Neural cell (in vitro differentiated cells): ENCODE results near the gene NCAPH2. TPM values are rescaled to one million over a fixed set of nuclear protein-coding genes. Genes with fewer than 3 reads are reported as not detected.

Experiments
- H2AFZ ChIP-seq: fragments of 200-600, 300-800 bp; sonication (generic), shearing (Covaris generic); 2 replicates; pipeline ENCODE4 v1.6.0; 2014; ENCODE audit warnings: low read depth, mild to moderate bottlenecking, antibody characterized with exemption, low read length, moderate library complexity
- H3F3A ChIP-seq: fragments of 200-600 bp; shearing (Covaris generic); 2 replicates; pipeline ENCODE4 v1.6.1; 2016; ENCODE audit warnings: mild to moderate bottlenecking, moderate library complexity, mixed read lengths, antibody characterized with exemption, low read length; ENCODE audit not compliant: insufficient read depth, poor library complexity, severe bottlenecking
- H3K27ac ChIP-seq: fragments of 200-600, 300-800 bp; sonication (generic), shearing (Covaris generic); 2 replicates; pipeline ENCODE4 v1.5.1; 2014; ENCODE audit warnings: mild to moderate bottlenecking, low read length, moderate library complexity
- H3K27me3 ChIP-seq: fragments of 300-800, 200-600 bp; sonication (generic), shearing (Covaris generic); 2 replicates; pipeline ENCODE4 v1.6.0; 2014; ENCODE audit warnings: mild to moderate bottlenecking, low read depth, low read length, moderate library complexity; ENCODE audit not compliant: insufficient read depth
- H3K36me3 ChIP-seq: fragments of 300-800, 200-600 bp; sonication (generic), shearing (Covaris generic); 2 replicates; pipeline ENCODE4 v1.5.1; 2014; ENCODE audit warnings: mild to moderate bottlenecking, antibody characterized with exemption, low read length, moderate library complexity; ENCODE audit not compliant: insufficient read depth
- H3K4me2 ChIP-seq: fragments of 300-800, 200-600 bp; sonication (generic), shearing (Covaris generic); 2 replicates; pipeline ENCODE4 v1.6.0; 2014; ENCODE audit warnings: mild to moderate bottlenecking, low read length
- H3K4me3 ChIP-seq: fragments of 300-800, 200-600 bp; sonication (generic), shearing (Covaris generic); 2 replicates; pipeline ENCODE4 v1.5.1; 2014; ENCODE audit warnings: mild to moderate bottlenecking, low read length, moderate library complexity
- H3K79me2 ChIP-seq: fragments of 200-600 bp; shearing (Covaris generic); replicated peaks from 2 replicates; pipeline ENCODE4 v1.6.0; 2014; ENCODE audit warnings: mild to moderate bottlenecking, low read length, moderate library complexity; ENCODE audit not compliant: insufficient read depth
- H3K9ac ChIP-seq: fragments of 300-800, 200-600 bp; sonication (generic), shearing (Covaris generic); 2 replicates; pipeline ENCODE4 v1.6.1; 2016; ENCODE audit warnings: mild to moderate bottlenecking, low read length, mixed read lengths
- H3K9me2 ChIP-seq: fragments of 200-600 bp; shearing (Covaris generic); 2 replicates; pipeline ENCODE4 v1.6.1; 2016; ENCODE audit warnings: mild to moderate bottlenecking, low read length, mixed read lengths; ENCODE audit not compliant: insufficient read depth
- H3K9me3 ChIP-seq: fragments of 200-600, 300-800 bp; sonication (generic), shearing (Covaris generic); 2 replicates; pipeline ENCODE4 v1.6.1; 2016; ENCODE audit warnings: mild to moderate bottlenecking, mixed run types, low read length, moderate library complexity, mixed read lengths
- H4K20me1 ChIP-seq: fragments of 200-600 bp; shearing (Covaris generic); 2 replicates; pipeline ENCODE4 v1.6.1; 2016; ENCODE audit warnings: mild to moderate bottlenecking, mixed run types; ENCODE audit not compliant: insufficient read depth
- EP300 ChIP-seq: fragments of 450-650 bp; conservative IDR thresholded peaks from 2 replicates; pipeline ENCODE4 v1.6.1; 2014; ENCODE audit warnings: antibody characterized with exemption, mild to moderate bottlenecking, moderate library complexity; ENCODE audit not compliant: poor library complexity, severe bottlenecking
- EZH2 ChIP-seq: fragments of 200-600, 300-800 bp; shearing (Covaris generic), sonication (generic); IDR thresholded peaks from 2 replicates; pipeline ENCODE4 v1.6.1; 2014; ENCODE audit warnings: antibody characterized with exemption, low read length, borderline replicate concordance, mild to moderate bottlenecking; ENCODE audit not compliant: insufficient read depth, poor library complexity, severe bottlenecking
- MXI1 ChIP-seq: fragments of 450-650 bp; conservative IDR thresholded peaks from 2 replicates; pipeline ENCODE4 v1.6.1; 2014; ENCODE audit warnings: antibody characterized with exemption, mild to moderate bottlenecking; ENCODE audit not compliant: poor library complexity, severe bottlenecking
- POLR2AphosphoS5 ChIP-seq: IDR thresholded peaks from 2 replicates; pipeline ENCODE4 v1.6.1; 2012
- RAD21 ChIP-seq: fragments of 450-650 bp; conservative IDR thresholded peaks from 2 replicates; pipeline ENCODE4 v1.6.1; 2014; ENCODE audit warnings: antibody characterized with exemption, mild to moderate bottlenecking, moderate library complexity
- SMC3 ChIP-seq: fragments of 450-650 bp; conservative IDR thresholded peaks from 2 replicates; pipeline ENCODE4 v1.6.1; 2014; ENCODE audit warnings: antibody characterized with exemption, mild to moderate bottlenecking, moderate library complexity; ENCODE audit not compliant: poor library complexity
- TAF1 ChIP-seq: IDR thresholded peaks from 2 replicates; pipeline ENCODE4 v1.6.1; 2012; ENCODE audit warnings: low read depth
- polyA plus RNA-seq: library from polyadenylated mRNA; depleted of rRNA; stranded (reverse); fragments of >200 nt; gene quantifications from 2 replicates; pipeline ENCODE4 v1.2.3, GENCODE V29; 2014
- TF ChIP-seq, protein P1 (sequence below): IDR thresholded peaks from 2 replicates; pipeline ENCODE4 v1.6.1; 2012; ENCODE audit warnings: borderline replicate concordance
- TF ChIP-seq, protein P2 (sequence below): fragments of 450-650 bp; IDR thresholded peaks from 2 replicates; pipeline ENCODE4 v1.5.1; 2014; ENCODE audit warnings: antibody characterized with exemption, mild to moderate bottlenecking, moderate library complexity; ENCODE audit not compliant: poor library complexity, severe bottlenecking

NCAPH2 gene
- polyA plus RNA-seq, 1 donor from 2014 or later, result 81.1 TPM

DNA sequence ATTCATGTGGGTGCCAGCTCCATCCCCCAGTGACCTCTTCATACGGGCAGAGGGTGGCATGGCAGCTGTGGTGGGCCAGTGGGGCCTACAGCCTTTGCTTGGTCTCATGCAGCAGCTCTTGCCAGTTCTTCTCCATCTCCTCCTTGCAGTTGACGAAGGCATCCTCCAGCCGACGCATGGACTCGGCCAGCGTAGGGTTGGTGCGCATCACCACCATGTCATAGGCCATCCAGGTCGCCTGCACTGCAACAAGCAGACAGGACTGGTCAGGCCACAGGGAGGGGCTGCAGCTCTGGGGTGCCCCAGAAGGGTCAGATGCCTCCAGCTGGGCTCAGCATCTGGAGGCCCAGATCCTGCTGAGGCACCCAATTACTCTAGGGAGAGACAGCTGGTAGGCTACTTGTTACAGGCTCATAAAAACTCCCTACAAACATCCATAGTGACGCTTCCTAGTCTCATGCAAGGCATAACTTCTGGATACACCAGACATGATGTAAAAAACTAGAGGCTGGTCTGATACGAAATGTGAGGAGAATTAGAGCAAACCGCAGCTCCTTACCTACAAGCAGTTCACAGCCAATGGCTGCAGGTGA is 43.2 kb downstream of the NCAPH2 start:
- Histone ChIP-seq H3K4me2 (no peak overlapping the region), H2AFZ (no peak overlapping the region), H3K27me3 (no peaks in the 10 kb centered on the region), H3K79me2 (no peaks in the 10 kb centered on the region), H3F3A (no peaks in the 10 kb centered on the region), H3K9me2 (no peaks in the 10 kb centered on the region), H3K4me3 (no peak overlapping the region), H4K20me1 (no peaks in the 10 kb centered on the region), H3K27ac (no peak overlapping the region), H3K9ac (no peak overlapping the region), H3K36me3 (no peaks in the 10 kb centered on the region), H3K9me3 (no peaks in the 10 kb centered on the region)
- TF ChIP-seq, protein P1, sequence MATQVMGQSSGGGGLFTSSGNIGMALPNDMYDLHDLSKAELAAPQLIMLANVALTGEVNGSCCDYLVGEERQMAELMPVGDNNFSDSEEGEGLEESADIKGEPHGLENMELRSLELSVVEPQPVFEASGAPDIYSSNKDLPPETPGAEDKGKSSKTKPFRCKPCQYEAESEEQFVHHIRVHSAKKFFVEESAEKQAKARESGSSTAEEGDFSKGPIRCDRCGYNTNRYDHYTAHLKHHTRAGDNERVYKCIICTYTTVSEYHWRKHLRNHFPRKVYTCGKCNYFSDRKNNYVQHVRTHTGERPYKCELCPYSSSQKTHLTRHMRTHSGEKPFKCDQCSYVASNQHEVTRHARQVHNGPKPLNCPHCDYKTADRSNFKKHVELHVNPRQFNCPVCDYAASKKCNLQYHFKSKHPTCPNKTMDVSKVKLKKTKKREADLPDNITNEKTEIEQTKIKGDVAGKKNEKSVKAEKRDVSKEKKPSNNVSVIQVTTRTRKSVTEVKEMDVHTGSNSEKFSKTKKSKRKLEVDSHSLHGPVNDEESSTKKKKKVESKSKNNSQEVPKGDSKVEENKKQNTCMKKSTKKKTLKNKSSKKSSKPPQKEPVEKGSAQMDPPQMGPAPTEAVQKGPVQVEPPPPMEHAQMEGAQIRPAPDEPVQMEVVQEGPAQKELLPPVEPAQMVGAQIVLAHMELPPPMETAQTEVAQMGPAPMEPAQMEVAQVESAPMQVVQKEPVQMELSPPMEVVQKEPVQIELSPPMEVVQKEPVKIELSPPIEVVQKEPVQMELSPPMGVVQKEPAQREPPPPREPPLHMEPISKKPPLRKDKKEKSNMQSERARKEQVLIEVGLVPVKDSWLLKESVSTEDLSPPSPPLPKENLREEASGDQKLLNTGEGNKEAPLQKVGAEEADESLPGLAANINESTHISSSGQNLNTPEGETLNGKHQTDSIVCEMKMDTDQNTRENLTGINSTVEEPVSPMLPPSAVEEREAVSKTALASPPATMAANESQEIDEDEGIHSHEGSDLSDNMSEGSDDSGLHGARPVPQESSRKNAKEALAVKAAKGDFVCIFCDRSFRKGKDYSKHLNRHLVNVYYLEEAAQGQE, result no peak
- TF ChIP-seq EZH2 (no peak), POLR2AphosphoS5 (no peak), MXI1 (no peak), SMC3 (no peak), TAF1 (no peak), RAD21 (no peak)
- TF ChIP-seq, protein P2, sequence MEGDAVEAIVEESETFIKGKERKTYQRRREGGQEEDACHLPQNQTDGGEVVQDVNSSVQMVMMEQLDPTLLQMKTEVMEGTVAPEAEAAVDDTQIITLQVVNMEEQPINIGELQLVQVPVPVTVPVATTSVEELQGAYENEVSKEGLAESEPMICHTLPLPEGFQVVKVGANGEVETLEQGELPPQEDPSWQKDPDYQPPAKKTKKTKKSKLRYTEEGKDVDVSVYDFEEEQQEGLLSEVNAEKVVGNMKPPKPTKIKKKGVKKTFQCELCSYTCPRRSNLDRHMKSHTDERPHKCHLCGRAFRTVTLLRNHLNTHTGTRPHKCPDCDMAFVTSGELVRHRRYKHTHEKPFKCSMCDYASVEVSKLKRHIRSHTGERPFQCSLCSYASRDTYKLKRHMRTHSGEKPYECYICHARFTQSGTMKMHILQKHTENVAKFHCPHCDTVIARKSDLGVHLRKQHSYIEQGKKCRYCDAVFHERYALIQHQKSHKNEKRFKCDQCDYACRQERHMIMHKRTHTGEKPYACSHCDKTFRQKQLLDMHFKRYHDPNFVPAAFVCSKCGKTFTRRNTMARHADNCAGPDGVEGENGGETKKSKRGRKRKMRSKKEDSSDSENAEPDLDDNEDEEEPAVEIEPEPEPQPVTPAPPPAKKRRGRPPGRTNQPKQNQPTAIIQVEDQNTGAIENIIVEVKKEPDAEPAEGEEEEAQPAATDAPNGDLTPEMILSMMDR, result no peak

DNA sequence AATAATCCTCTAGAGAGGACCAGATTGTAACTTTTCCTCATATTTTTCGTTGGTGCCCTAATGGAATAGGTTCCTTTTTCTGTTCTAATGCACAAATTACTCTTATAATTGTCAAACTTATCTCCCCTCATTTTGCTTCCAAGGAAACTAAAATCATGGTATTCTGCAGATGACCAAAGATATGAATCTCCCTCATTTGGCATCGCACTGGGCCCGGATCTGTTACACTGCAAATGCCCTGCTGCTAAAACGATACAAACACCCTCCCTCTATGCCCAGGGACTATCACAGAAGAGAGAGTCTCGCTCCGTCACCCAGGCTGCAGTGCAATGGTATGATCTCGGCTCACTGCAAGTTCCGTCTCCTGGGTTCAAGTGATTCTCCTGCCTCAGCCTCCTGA is 45.3 kb downstream of the NCAPH2 start:
- no peak overlapping the region for H2AFZ ChIP-seq
- H3K9me3 ChIP-seq, result no peaks in the 10 kb centered on the region
- H3F3A ChIP-seq, result no peaks in the 10 kb centered on the region
- no peak overlapping the region for H3K9ac ChIP-seq
- no peaks in the 10 kb centered on the region for H3K27me3 ChIP-seq
- H3K4me2 ChIP-seq, result no peak overlapping the region
- TF ChIP-seq, protein P1, result no peak
- TF ChIP-seq SMC3, result no peak
- no peak for TF ChIP-seq RAD21
- TF ChIP-seq, protein P2, result no peak
- no peak for TF ChIP-seq EP300
- no peaks in the 10 kb centered on the region for H4K20me1 ChIP-seq
- H3K36me3 ChIP-seq, result no peaks in the 10 kb centered on the region
- H3K9me2 ChIP-seq, result no peaks in the 10 kb centered on the region
- no peaks in the 10 kb centered on the region for H3K79me2 ChIP-seq
- H3K27ac ChIP-seq, result no peak overlapping the region
- H3K4me3 ChIP-seq, result no peak overlapping the region
